SU-DHL-6 (cell line): ENCODE results near the gene CCDC9B.

Experiments
- H2AFZ ChIP-seq: fragments of 200-600 bp; sonication (generic); 2 replicates; pipeline ENCODE4 v1.6.1; 2014; ENCODE audit warnings: low read depth, mild to moderate bottlenecking, moderate library complexity, mixed read lengths, antibody characterized with exemption, low read length; ENCODE audit not compliant: severe bottlenecking
- H3F3A ChIP-seq: fragments of 200-600 bp; shearing (Covaris generic); 2 replicates; pipeline ENCODE4 v1.6.0; 2016; ENCODE audit warnings: antibody characterized with exemption, mild to moderate bottlenecking; ENCODE audit not compliant: insufficient read depth
- H3K27ac ChIP-seq: fragments of 200-600 bp; sonication (generic); 2 replicates; pipeline ENCODE4 v1.5.1; 2016; ENCODE audit warnings: low read depth, mild to moderate bottlenecking, low read length, moderate library complexity, mixed read lengths
- H3K27me3 ChIP-seq: fragments of 200-600 bp; sonication (generic), shearing (Covaris generic); 2 replicates; pipeline ENCODE4 v1.6.0; 2014; ENCODE audit warnings: mild to moderate bottlenecking, low read length
- H3K36me3 ChIP-seq: fragments of 200-600 bp; sonication (generic); 2 replicates; pipeline ENCODE4 v1.6.1; 2014; ENCODE audit warnings: mild to moderate bottlenecking, low read length, mixed read lengths
- H3K4me2 ChIP-seq: fragments of 300-600, 200-600 bp; shearing (Covaris generic), sonication (generic); 2 replicates; pipeline ENCODE4 v1.6.0; 2014; ENCODE audit warnings: low read length, low read depth, mild to moderate bottlenecking; ENCODE audit not compliant: poor library complexity, severe bottlenecking
- H3K4me3 ChIP-seq: fragments of 200-600 bp; sonication (generic); 2 replicates; pipeline ENCODE4 v1.5.1; 2014; ENCODE audit warnings: antibody characterized with exemption, low read length, mild to moderate bottlenecking, mixed read lengths; ENCODE audit not compliant: insufficient read depth, poor library complexity, severe bottlenecking
- H3K79me2 ChIP-seq: fragments of 200-600 bp; sonication (generic); 2 replicates; pipeline ENCODE4 v1.6.1; 2014; ENCODE audit warnings: mild to moderate bottlenecking, low read length, moderate library complexity; ENCODE audit not compliant: insufficient read depth
- H3K9ac ChIP-seq: fragments of 200-600 bp; sonication (generic); 2 replicates; pipeline ENCODE4 v1.7.0; 2014; ENCODE audit warnings: mild to moderate bottlenecking, low read length
- H3K9me2 ChIP-seq: fragments of 200-600 bp; sonication (generic); replicated peaks from 2 replicates; pipeline ENCODE4 v1.6.1; 2014; ENCODE audit warnings: low read length; ENCODE audit not compliant: insufficient read depth
- H3K9me3 ChIP-seq: fragments of 200-600 bp; sonication (generic); 2 replicates; pipeline ENCODE4 v1.6.1; 2014; ENCODE audit warnings: low read length, mixed read lengths; ENCODE audit not compliant: insufficient read depth
- H4K20me1 ChIP-seq: fragments of 200-600 bp; sonication (generic); 2 replicates; pipeline ENCODE4 v1.6.1; 2014; ENCODE audit warnings: low read depth, mild to moderate bottlenecking, antibody characterized with exemption, low read length, moderate library complexity, mixed read lengths
- CTCF ChIP-seq: fragments of 200-600 bp; sonication (generic); IDR thresholded peaks from one replicate; pipeline ENCODE4 v1.5.1; 2017; ENCODE audit warnings: antibody characterized with exemption, mild to moderate bottlenecking, low read length, moderate library complexity; ENCODE audit not compliant: insufficient read depth, poor library complexity, severe bottlenecking
- EZH2phosphoT487 ChIP-seq: fragments of 200-600 bp; sonication (generic), shearing (Covaris generic); conservative IDR thresholded peaks from 2 replicates; pipeline ENCODE4 v1.6.1; 2018; ENCODE audit warnings: mild to moderate bottlenecking, antibody characterized with exemption, low read length, moderate library complexity, mixed read lengths

Gene CCDC9B

GRCh38 chr15:40364251-40364650 lies 23.5 kb upstream of the CCDC9B start:
- no peak overlapping the region for H3K4me2 ChIP-seq

GRCh38 chr15:40363611-40364010 lies 22.9 kb upstream of the CCDC9B start:
- no peak overlapping the region for H3K9ac ChIP-seq
- no peak overlapping the region for H3K4me3 ChIP-seq
- H3K9me2 ChIP-seq, result no peaks in the 10 kb centered on the region
- no peaks in the 10 kb centered on the region for H3K9me3 ChIP-seq
- H4K20me1 ChIP-seq, result no peaks in the 10 kb centered on the region
- H3K27ac ChIP-seq, result no peak overlapping the region
- H2AFZ ChIP-seq, result no peak overlapping the region
- H3K4me2 ChIP-seq, result no peak overlapping the region
- H3K27me3 ChIP-seq, result no peaks in the 10 kb centered on the region
- TF ChIP-seq CTCF, result no peak
- no peak for TF ChIP-seq EZH2phosphoT487
- H3K79me2 ChIP-seq, result no peaks in the 10 kb centered on the region
- H3F3A ChIP-seq, result no peaks in the 10 kb centered on the region
- H3K36me3 ChIP-seq, result no peaks in the 10 kb centered on the region

More at GRCh38 chr15:40364251-40364650, 23.5 kb upstream of the CCDC9B start:
- Histone ChIP-seq H3K9me3 (no peaks in the 10 kb centered on the region), H3K79me2 (no peaks in the 10 kb centered on the region), H3K27ac (no peak overlapping the region), H3K27me3 (no peaks in the 10 kb centered on the region), H4K20me1 (no peaks in the 10 kb centered on the region), H2AFZ (no peak overlapping the region), H3K9ac (no peak overlapping the region), H3F3A (no peaks in the 10 kb centered on the region), H3K36me3 (no peaks in the 10 kb centered on the region), H3K4me3 (no peak overlapping the region), H3K9me2 (no peaks in the 10 kb centered on the region)
- TF ChIP-seq CTCF (no peak), EZH2phosphoT487 (no peak)

- H3F3A ChIP-seq, result no peaks in the 10 kb centered on the region
- no peak overlapping the region for H3K9ac ChIP-seq
- TF ChIP-seq CTCF, result no peak
- no peak for TF ChIP-seq EZH2phosphoT487
- no peak overlapping the region for H3K4me2 ChIP-seq
- H3K4me3 ChIP-seq, result no peak overlapping the region
- no peaks in the 10 kb centered on the region for H3K9me2 ChIP-seq
- no peak overlapping the region for H2AFZ ChIP-seq
- no peak overlapping the region for H3K27ac ChIP-seq
- no peaks in the 10 kb centered on the region for H3K27me3 ChIP-seq
- H3K79me2 ChIP-seq, result no peaks in the 10 kb centered on the region
- H3K9me3 ChIP-seq, result no peaks in the 10 kb centered on the region
- H3K36me3 ChIP-seq, result no peaks in the 10 kb centered on the region
- no peaks in the 10 kb centered on the region for H4K20me1 ChIP-seq
Observed at GRCh38 chr15:40361640-40362039, 20.9 kb upstream of the CCDC9B start.
